Mucosa of descending colon (tissue), 3 donors: Measurements from ENCODE around the gene PDF. TPM values are rescaled to one million over a fixed set of nuclear protein-coding genes. Genes with fewer than 3 reads are reported as not detected.

Experiments
- ATAC-seq: fragments of 200-7000 bp; cut with Tn5 transposase; one replicate; pipeline ENCODE4 v1.9.1; 2020; ENCODE audit warnings: mild to moderate bottlenecking, moderate library complexity
- DNase-seq, 3 donors: peaks; one replicate each; pipeline ENCODE4 v3.0.0-alpha.2; 2020
- H3K36me3 ChIP-seq: fragments of 200-600 bp; one replicate; pipeline ENCODE4 v1.8.0; 2021; ENCODE audit warnings: low read depth, mild to moderate bottlenecking
- H3K4me1 ChIP-seq: fragments of 200-600 bp; one replicate; pipeline ENCODE4 v1.8.0; 2021; ENCODE audit warnings: low read depth, mild to moderate bottlenecking
- H3K4me3 ChIP-seq: fragments of 200-600 bp; one replicate; pipeline ENCODE4 v1.8.0; 2021; ENCODE audit warnings: mild to moderate bottlenecking
- H3K9me3 ChIP-seq: fragments of 200-600 bp; one replicate; pipeline ENCODE4 v1.8.0; 2021; ENCODE audit warnings: mild to moderate bottlenecking
- CTCF ChIP-seq: fragments of 200-600 bp; IDR thresholded peaks from one replicate; pipeline ENCODE4 v1.8.0; 2022; ENCODE audit warnings: antibody characterized with exemption, mild to moderate bottlenecking
- intact Hi-C, 2 donors: fragments of 100-400 bp; cut with DNase I in 1 of 2; cut with micrococcal nuclease in 1 of 2; formaldehyde crosslinking; loops; one replicate each; pipeline versions ENCODE4 v1.11.0 to v1.11.1; 2022; cut with DNase I, micrococcal nuclease
- total RNA-seq, 3 donors: library from RNA; stranded (reverse); fragmentation: NEBNext Ultra II Directional in 2 of 3; extraction: Animal tissue kit (Norgen Biotek cat#: 25700) in 2 of 3; gene quantifications; one replicate each; pipeline versions ENCODE4 v1.2.1 to v1.2.4, GENCODE V29; 2021 to 2023
- donor health status: DM: no; HTN: no; CAD: no; lungs with moderate emphysema.
- donor health status: DM: no; HTN: no; CAD: no.
- donor health status: DM: no; HTN: yes; CAD: no.

The PDF gene
- total RNA-seq, 3 donors from 2014 or later: 9.0 to 14.8 (median 10.0) TPM

- H3K36me3 ChIP-seq: peaks cover 21% of the 10 kb centered on the region
- peaks cover under 1% of the 10 kb centered on the region for H3K4me1 ChIP-seq
- no peak for ATAC-seq
- intact Hi-C loops: no loop called here
- no peak for TF ChIP-seq CTCF
- H3K9me3 ChIP-seq: no peaks in the 10 kb centered on the region
- H3K4me3 ChIP-seq: no peak overlapping the region
- no peak for DNase-seq
Measured at GRCh38 chr16:69318911-69319289, 11.5 kb downstream of the PDF start.

GRCh38 chr16:69318177-69318910 lies 12.0 kb downstream of the PDF start:
- ATAC-seq: no peak
- intact Hi-C loops: no loop called here

GRCh38 chr16:69316595-69317034 lies 13.8 kb downstream of the PDF start:
- intact Hi-C loops: no loop called here
- H3K36me3 ChIP-seq: peaks cover 19% of the 10 kb centered on the region
- no peak overlapping the region for H3K4me3 ChIP-seq
- no peak for DNase-seq
- no peak for ATAC-seq
- no peak for TF ChIP-seq CTCF
- no peaks in the 10 kb centered on the region for H3K9me3 ChIP-seq
- H3K4me1 ChIP-seq: peaks cover 12% of the 10 kb centered on the region

More at GRCh38 chr16:69318177-69318910, 12.0 kb downstream of the PDF start:
- no peak for DNase-seq
- Histone ChIP-seq H3K9me3 (no peaks in the 10 kb centered on the region), H3K4me3 (no peak overlapping the region), H3K36me3 (peaks cover 19% of the 10 kb centered on the region), H3K4me1 (no peaks in the 10 kb centered on the region)
- no peak for TF ChIP-seq CTCF

GRCh38 chr16:69315486-69316311 lies 14.7 kb downstream of the PDF start:
- no peaks in the 10 kb centered on the region for H3K9me3 ChIP-seq
- H3K4me1 ChIP-seq: peaks cover 14% of the 10 kb centered on the region
- H3K4me3 ChIP-seq: no peak overlapping the region
- DNase-seq (no peak), ATAC-seq (no peak)
- H3K36me3 ChIP-seq: peaks cover 10% of the 10 kb centered on the region
- intact Hi-C loops: no loop called here
- TF ChIP-seq CTCF: no peak

GRCh38 chr16:69314534-69314933 lies 15.9 kb downstream of the PDF start:
- DNase-seq (no peak), ATAC-seq (no peak)
- TF ChIP-seq CTCF: no peak
- Histone ChIP-seq H3K36me3 (peaks cover 7% of the 10 kb centered on the region), H3K4me3 (no peak overlapping the region), H3K9me3 (no peaks in the 10 kb centered on the region), H3K4me1 (peaks cover 17% of the 10 kb centered on the region)
- intact Hi-C loops: no loop called here
